ENCODE results near the gene DENND1A.

DENND1A gene

GRCh38 chr9:123686131-123686828 is 243.6 kb downstream of the DENND1A start:
- intact Hi-C loops (cut with DNase I): no loop called here

GRCh38 chr9:123685489-123686083 is 244.3 kb downstream of the DENND1A start:
- no peak for DNase-seq
- intact Hi-C loops (cut with DNase I): no loop called here

More at GRCh38 chr9:123686131-123686828, 243.6 kb downstream of the DENND1A start:
- peak in 4 of 42 donors; percentile 16 to 56 (median 30) for DNase-seq

GRCh38 chr9:123684393-123685149 is 245.4 kb downstream of the DENND1A start:
- DNase-seq: no peak
- intact Hi-C loops (cut with DNase I): no loop called here

DNA sequence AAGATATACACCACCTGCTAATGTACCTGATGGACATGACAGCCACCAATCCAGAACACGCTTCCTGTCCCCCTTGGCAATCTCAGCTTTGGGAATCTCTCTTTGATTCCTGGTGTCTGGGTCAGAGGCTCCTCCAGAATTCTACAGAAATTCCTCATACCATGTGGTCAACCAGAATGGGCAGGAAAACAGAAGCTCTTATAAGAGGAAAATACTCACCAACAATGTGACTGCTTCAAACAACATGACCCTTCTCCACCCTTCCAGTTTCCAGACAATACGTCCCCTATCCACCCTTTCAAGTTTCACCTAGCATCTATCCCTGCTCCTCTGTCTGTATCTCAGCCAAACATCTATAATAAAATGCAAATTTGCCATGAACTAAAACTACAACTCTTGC is 247.2 kb downstream of the DENND1A start:
- intact Hi-C loops (cut with DNase I): no loop called here
- DNase-seq: no peak

DNA sequence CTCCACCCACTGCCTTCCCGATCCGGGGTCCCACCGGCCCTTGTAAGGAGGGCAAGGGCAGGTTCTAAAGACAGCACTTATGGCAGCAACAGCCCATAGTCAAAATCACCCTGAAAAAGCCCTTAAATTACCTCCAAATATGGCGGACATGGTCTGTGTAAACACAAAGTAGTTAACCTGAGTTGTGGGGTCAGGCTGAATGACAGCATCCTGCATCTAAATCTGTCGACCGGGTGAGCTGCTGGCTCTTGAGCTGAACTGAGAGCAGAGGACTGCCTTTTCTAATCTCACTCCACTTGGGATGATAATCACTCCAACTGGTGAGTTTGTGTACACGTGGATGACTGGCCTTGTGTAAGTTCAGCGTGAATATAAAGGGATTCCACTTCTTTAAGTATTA is 249.6 kb downstream of the DENND1A start:
- intact Hi-C loops (cut with DNase I): no loop called here
- DNase-seq: no peak

GRCh38 chr9:123679330-123679987 is 250.5 kb downstream of the DENND1A start:
- peak in 3 of 42 donors; percentile 14 to 28 (median 19) for DNase-seq
- intact Hi-C loops (cut with DNase I): no loop called here

- no peak for DNase-seq
- intact Hi-C loops (cut with DNase I): no loop called here
Measured at GRCh38 chr9:123678878-123679329, 251.0 kb downstream of the DENND1A start.

DNA sequence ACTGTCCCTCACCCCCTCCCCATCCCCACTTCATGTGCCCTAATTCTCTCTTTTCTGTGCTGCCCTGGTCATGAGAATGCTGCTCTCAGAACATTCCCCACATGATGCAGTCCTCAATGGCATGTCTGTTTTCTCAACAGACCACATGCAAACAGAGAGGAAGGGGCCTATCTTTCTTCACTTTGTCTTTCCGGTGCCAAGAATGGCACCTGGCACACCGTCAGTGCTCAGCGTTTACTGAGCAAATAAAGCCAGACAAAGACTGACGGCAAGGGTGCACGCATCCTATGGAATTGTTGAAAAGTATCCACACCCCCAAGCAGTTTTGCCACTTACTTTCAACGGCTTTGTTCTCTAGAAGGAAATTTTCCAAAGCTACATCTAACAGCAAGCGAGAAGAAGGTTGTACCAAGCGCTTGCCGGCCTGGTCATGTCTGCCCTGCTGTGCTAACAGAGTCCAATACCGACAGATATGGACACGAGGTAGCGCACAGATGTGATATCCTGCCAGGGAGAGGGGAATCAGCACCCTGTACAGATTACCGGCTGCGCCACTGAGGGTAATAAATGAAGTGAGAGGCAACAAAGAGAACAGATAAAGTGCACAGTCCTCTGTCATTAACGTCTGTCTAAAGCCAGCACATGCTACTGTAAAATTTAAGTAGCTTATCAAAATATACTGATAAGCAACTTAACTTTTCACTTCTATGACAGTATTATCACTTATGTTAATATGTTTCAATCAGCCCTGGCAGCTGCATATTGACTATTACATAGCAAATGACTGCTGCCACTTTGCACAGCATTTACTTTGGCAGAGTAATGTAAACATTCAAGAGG is 251.7 kb downstream of the DENND1A start:
- intact Hi-C loops (cut with DNase I): no loop called here
- no peak for DNase-seq

- DNase-seq: no peak
- intact Hi-C loops (cut with DNase I): no loop called here
Measured at GRCh38 chr9:123676869-123677268, 253.1 kb downstream of the DENND1A start.

DNA sequence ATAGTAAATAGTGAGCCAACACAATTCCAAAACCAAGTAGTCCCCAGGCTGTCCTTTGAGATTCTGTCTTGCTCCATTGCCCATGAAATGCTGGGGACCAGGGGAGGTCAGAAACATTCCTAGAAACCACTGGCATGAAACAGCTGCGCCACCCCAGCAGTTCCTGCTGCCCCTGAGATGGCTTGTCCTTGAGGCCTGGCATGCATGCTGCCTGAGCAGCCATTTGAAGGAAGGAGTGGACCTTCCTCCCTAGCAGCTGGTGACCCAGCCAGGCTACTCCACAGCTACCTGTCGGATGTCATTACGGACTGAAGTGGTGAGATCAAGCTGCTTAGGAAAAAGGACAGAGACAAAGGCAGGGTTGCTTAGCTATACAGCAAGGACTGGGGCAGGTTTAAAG is 260.6 kb downstream of the DENND1A start:
- no peak for DNase-seq
- intact Hi-C loops (cut with DNase I): no loop called here

GRCh38 chr9:123663529-123663928 is 266.4 kb downstream of the DENND1A start:
- DNase-seq: no peak
- intact Hi-C loops (cut with DNase I): no loop called here

DNA sequence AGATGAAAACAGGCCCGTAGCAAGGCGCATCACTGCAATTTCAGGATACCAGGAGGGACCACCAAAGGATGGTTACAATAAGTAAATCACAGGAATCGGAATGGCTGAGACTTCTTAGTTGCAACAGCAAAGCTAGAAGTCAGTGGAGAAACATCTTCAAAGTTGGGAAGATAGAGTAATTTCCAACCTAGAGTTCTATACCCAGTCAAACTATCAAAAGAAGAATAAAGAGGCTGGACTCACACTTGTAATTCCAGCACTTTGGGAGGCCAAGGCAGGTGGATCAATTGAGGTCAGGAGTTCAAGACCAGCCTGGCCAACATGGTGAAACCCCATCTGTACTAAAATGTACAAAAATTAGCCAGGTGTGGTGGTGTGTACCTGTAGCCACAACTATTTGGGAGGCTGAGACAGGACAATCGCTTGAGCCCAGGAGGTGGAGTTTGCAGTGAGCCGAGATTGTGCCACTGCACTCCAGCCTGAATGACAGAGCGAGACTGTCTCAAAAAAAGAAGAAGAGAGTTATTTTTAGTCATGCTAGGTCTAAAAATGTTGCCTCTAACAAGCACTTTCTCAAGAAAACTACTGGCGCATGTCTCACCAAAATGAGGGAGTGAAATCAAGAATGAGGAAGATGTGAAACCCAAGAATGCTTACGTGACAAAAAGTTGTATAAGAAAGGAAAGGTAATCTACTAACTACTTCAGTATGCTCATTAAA is 267.7 kb downstream of the DENND1A start:
- no peak for DNase-seq
- intact Hi-C loops (cut with DNase I): no loop called here

DNA sequence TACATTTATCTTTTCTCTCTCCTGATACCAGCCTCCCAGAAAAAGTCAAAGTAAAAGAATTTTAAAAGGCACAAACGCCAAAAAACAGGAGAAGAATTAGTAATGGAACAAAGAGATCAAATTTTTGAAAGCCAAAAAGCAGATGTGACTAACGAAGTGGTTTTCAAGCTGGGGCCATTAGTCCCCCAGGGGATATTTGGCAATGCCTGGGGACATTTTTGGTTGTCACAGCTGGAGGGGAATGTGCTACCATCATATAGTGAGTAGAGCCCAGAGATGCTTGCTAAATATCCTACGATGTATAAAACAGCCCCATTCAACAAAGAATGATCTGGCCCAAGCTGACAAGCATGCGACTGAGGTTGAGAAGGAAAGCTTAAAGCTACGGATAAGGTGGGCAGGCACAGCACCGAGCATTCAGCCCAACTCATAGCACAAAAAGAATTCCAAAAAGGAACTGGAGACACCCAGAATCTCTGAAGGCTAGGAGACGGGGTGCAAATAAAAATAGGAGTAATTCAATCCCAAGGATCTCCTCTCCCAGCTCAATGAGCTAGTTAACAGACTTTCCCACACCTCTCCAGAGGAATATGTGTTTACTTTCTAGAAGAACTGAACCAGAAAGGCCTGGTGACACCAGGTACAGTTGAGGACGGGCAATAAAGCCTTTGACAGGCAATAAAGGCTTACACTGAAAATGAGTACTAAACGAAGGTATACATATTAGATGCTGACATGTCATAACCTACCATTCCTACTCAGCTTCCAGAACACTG is 269.0 kb downstream of the DENND1A start:
- intact Hi-C loops (cut with DNase I): no loop called here
- DNase-seq: no peak

DNA sequence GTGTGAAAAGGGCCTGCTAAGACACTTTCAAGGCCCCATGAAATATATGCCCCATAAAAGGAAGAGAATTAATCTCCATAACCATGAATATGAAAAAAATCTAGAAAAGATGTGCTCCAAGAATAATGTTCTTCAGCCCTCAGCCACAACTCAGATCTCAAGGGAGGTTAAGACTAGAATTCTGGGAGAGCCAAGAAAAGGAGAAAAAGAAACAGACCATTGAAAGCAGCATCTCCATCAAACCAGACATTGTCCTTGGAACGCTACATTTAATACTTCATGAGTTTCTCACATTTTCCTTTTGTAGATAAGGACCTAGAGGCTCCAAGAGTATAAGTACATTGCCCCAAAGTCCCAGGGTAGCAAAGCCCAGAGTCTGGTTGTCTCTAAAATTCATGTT is 270.6 kb downstream of the DENND1A start:
- DNase-seq: no peak

GRCh38 chr9:123658792-123659191 is 271.1 kb downstream of the DENND1A start:
- intact Hi-C loops (cut with DNase I): no loop called here
- DNase-seq: no peak

More for the DNA sequence above, 270.6 kb downstream of the DENND1A start:
- intact Hi-C loops (cut with DNase I): no loop called here

DNA sequence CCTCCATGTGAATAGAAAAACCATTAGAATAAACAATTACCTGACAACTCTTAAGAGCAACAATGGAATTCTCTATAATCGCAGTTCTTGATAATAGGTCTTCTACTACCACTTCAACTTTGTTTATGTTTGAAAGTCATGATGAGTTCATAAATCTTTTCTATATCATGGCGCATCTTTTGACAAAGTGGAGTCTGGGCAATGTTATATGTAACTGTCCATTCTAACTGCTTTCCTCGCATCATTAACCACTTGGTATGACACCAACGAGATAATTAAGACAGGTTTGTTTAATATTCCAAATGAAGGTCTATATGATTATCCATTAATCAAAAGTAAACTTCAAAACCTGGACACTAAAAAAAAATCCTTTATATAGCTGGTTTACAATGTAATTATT is 272.0 kb downstream of the DENND1A start:
- intact Hi-C loops (cut with DNase I): no loop called here
- DNase-seq: no peak

DNA sequence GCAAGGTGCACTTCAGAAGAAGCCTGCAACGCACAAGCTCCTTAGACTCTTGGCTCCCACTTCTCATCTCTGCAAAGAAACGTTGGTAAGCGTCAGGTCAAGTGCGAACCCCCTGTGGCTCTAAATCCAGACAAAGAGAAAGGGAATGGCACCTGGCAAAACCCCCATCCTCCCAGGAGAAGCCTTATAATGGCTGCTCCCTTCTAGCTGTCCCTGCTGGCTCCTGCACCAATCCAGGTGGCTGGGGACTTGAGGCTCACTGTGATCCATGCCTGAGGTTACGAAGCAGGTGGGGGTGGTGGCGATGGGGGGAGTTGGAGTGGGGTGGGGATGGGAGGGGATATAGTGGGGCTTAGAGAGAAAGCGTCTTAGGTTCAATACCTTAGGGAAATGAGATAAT is 272.8 kb downstream of the DENND1A start:
- DNase-seq: no peak
- intact Hi-C loops (cut with DNase I): no loop called here

Data from head of caudate nucleus (tissue), 42 donors.